Lung (tissue), 12 donors: Measurements from ENCODE around the gene TULP4. TPM values are rescaled to one million over a fixed set of nuclear protein-coding genes. Genes with fewer than 3 reads are reported as not detected.

Experiments
- ATAC-seq: fragments of 200-7000 bp; cut with Tn5 transposase; one replicate; pipeline ENCODE4 v1.9.1; 2020; ENCODE audit warnings: moderate number of reproducible peaks; ENCODE audit not compliant: insufficient read depth, low FRiP score
- DNase-seq, 3 donors: peaks; one replicate each; pipeline ENCODE4 v3.0.0-alpha.2; 2013 to 2017
- H3K27ac ChIP-seq, 2 donors: one replicate each; pipeline ENCODE4 v1.5.1; 2013; ENCODE audit warnings: mild to moderate bottlenecking in 2 of 2, moderate library complexity in 2 of 2, control low read depth in 1 of 2, inconsistent platforms in 1 of 2, low read depth in 1 of 2, low read length in 1 of 2
- H3K27me3 ChIP-seq, 3 donors: one replicate each; pipeline ENCODE4 v1.5.1; 2013; ENCODE audit warnings: low read length in 2 of 3; ENCODE audit not compliant: control insufficient read depth in 3 of 3, insufficient read depth in 3 of 3
- H3K36me3 ChIP-seq, 4 donors: one replicate each; pipeline ENCODE4 v1.5.1; 2013; ENCODE audit warnings: low read length in 4 of 4, mild to moderate bottlenecking in 1 of 4, moderate library complexity in 1 of 4; ENCODE audit not compliant: control insufficient read depth in 4 of 4, insufficient read depth in 4 of 4
- H3K4me1 ChIP-seq, 5 donors: one replicate each; pipeline ENCODE4 v1.5.1; 2013; ENCODE audit warnings: low read length in 5 of 5, mild to moderate bottlenecking in 2 of 5, moderate library complexity in 1 of 5; ENCODE audit not compliant: control insufficient read depth in 5 of 5, insufficient read depth in 5 of 5
- H3K4me3 ChIP-seq: one replicate; pipeline ENCODE4 v1.5.1; 2013; ENCODE audit warnings: mild to moderate bottlenecking, control low read depth, moderate library complexity
- H3K9ac ChIP-seq, 2 donors: one replicate each; pipeline ENCODE4 v1.5.1; 2013; ENCODE audit warnings: low read length in 2 of 2, control low read depth in 1 of 2; ENCODE audit not compliant: insufficient read depth in 1 of 2
- H3K9me3 ChIP-seq, 4 donors: one replicate each; pipeline ENCODE4 v1.5.1; 2013; ENCODE audit warnings: low read length in 3 of 4, mild to moderate bottlenecking in 1 of 4, moderate library complexity in 1 of 4; ENCODE audit not compliant: control insufficient read depth in 4 of 4, insufficient read depth in 3 of 4
- WGBS, 2 donors: extraction: QIAGEN DNeasy Blood & Tissue Kit; methylation state at CpG; one replicate each; pipeline ENCODE4 v1.1.7; 2013; 5-methylcytosine and 5-hydroxymethylcytosine counted together
- polyA plus RNA-seq, 2 donors: library from polyadenylated mRNA; stranded (reverse); fragments of 200-250 nt; gene quantifications; one replicate each; pipeline ENCODE4 v1.2.1, GENCODE V29; 2013
- total RNA-seq, 2 donors: library from RNA; depleted of rRNA in 1 of 2; stranded (reverse); fragments of >200 nt in 1 of 2; gene quantifications; one replicate each; pipeline ENCODE4 v1.2.1, GENCODE V29; 2014 to 2021
- TF ChIP-seq, protein P1 (sequence below): IDR thresholded peaks from 2 replicates; pipeline ENCODE4 v1.5.1; 2012; ENCODE audit warnings: mild to moderate bottlenecking; ENCODE audit errors: control extremely low read depth, extremely low read depth
- donor health status: control.
- donor health status: control.
- donor health status: Bipolar disorder and iron deficiency.
- donor health status: healthy.
- donor health status: DM: yes; HTN: yes; CAD: no.

Gene TULP4
- total and polyA plus RNA-seq, 4 donors, result 4.5 to 147 (median 39.2) TPM

DNA sequence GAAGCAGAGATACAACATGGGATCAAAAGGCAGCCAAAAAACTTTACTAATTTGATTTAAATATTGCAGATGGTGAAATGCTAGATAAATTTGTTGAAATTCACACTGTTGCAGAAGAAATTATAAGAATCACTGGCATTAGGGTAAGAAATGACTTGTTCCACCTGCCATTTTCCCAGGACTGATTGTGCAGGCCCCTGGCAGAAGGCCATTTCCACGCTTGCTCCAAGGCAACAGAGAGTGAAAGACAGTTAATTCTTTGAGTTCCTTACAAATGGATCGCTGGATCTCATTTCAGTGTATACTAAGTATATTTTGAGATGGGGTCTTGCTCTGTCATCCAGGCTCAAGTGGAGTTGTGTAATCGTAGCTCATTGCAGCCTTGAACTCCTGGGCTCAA lies 180.6 kb downstream of the TULP4 start:
- no peak overlapping the region for H3K27ac ChIP-seq
- TF ChIP-seq, protein P1, sequence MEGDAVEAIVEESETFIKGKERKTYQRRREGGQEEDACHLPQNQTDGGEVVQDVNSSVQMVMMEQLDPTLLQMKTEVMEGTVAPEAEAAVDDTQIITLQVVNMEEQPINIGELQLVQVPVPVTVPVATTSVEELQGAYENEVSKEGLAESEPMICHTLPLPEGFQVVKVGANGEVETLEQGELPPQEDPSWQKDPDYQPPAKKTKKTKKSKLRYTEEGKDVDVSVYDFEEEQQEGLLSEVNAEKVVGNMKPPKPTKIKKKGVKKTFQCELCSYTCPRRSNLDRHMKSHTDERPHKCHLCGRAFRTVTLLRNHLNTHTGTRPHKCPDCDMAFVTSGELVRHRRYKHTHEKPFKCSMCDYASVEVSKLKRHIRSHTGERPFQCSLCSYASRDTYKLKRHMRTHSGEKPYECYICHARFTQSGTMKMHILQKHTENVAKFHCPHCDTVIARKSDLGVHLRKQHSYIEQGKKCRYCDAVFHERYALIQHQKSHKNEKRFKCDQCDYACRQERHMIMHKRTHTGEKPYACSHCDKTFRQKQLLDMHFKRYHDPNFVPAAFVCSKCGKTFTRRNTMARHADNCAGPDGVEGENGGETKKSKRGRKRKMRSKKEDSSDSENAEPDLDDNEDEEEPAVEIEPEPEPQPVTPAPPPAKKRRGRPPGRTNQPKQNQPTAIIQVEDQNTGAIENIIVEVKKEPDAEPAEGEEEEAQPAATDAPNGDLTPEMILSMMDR, result no peak
- no peak overlapping the region for H3K9ac ChIP-seq
- no peaks in the 10 kb centered on the region for H3K27me3 ChIP-seq
- WGBS, 2 donors, result 98% methylated on average over 3 of the region's 3 CpGs
- no peaks in the 10 kb centered on the region for H3K4me1 ChIP-seq
- H3K36me3 ChIP-seq, result peaks cover 4 to 18% (median 12%) of the 10 kb centered on the region in 4 donors
- peaks cover 0 to 2% (median 0%) of the 10 kb centered on the region in 4 donors for H3K9me3 ChIP-seq
- no peak overlapping the region for H3K4me3 ChIP-seq
- DNase-seq (no peak), ATAC-seq (no peak)

DNA sequence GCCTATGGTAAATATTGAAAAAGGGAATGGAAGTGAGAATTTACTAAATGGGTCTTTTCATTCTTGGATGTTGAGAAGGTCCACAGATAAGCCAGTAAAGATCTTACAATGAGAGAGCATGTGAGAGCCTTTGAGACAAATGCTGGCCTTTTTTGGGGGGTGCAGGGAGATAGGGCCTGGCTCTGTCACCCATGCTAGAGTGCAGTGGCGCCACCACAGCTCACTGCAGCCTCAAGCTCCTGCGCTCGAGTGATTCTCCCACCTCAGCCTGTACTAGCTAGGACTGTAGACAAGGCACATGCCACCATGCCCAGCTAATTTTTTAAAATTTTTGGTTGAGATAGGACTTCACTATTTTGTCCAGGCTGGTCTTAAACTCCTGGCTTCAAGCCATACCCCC lies 184.4 kb downstream of the TULP4 start:
- H3K4me3 ChIP-seq, result no peak overlapping the region
- no peak overlapping the region for H3K9ac ChIP-seq
- H3K27me3 ChIP-seq, result no peaks in the 10 kb centered on the region
- TF ChIP-seq, protein P1, result no peak
- DNase-seq (peak in 1 of 3 donors; percentile 3), ATAC-seq (no peak)
- peaks cover 0 to 2% (median 0%) of the 10 kb centered on the region in 4 donors for H3K9me3 ChIP-seq
- H3K4me1 ChIP-seq, result no peaks in the 10 kb centered on the region
- no peak overlapping the region for H3K27ac ChIP-seq
- H3K36me3 ChIP-seq, result peaks cover 14 to 26% (median 21%) of the 10 kb centered on the region in 4 donors
- 92 to 97% methylated on average over 3 of the region's 3 CpGs for WGBS, 2 donors

DNA sequence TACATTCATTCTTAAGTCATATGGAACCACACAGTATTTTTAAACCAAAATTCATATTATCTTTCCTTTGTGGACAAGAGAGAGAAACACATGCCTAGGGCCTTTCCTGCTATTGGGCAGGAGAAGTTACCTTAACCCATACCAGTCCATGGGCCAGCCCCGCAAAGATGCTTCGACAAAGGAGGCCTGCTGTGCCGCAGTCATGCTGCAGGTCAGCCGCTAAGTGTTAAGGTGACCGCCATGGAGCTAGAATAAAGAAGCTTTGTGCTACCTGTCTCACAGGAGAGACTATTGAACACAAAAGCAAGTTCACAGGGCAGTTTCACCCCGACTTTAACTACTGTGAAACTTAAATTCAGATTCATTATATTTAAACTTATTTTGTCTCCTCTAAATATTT lies 185.4 kb downstream of the TULP4 start:
- H3K27ac ChIP-seq, result no peak overlapping the region
- H3K9ac ChIP-seq, result no peak overlapping the region
- H3K4me3 ChIP-seq, result no peak overlapping the region
- WGBS, 2 donors, result 94 to 96% methylated on average over 6 of the region's 6 CpGs
- ATAC-seq, result no peak
- DNase-seq, result no peak
- H3K9me3 ChIP-seq, result peaks cover 0 to 2% (median 0%) of the 10 kb centered on the region in 4 donors
- H3K27me3 ChIP-seq, result no peaks in the 10 kb centered on the region
- peaks cover 17 to 34% (median 21%) of the 10 kb centered on the region in 4 donors for H3K36me3 ChIP-seq
- TF ChIP-seq, protein P1, result no peak
- H3K4me1 ChIP-seq, result no peaks in the 10 kb centered on the region

DNA sequence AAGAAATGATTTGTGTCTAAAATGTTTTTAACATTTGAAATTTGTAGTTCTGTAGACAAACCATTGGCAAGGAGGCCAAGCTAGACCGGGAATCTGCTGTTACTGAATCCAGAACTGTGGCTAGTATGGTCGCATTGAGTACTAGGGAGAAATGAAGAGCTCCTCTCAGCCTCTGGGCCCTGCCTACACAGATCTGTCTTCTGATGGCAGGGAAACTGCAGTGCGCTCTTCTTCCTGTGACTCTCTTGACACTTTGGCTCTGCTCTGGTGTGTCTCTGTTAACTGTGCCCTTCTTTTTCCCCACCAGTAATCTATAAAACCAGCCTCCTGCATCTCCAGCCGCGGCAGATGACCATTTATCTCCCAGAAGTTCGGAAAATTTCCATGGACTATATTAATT lies 186.1 kb downstream of the TULP4 start:
- H3K4me1 ChIP-seq, result no peaks in the 10 kb centered on the region
- TF ChIP-seq, protein P1, result no peak
- peaks cover 0 to 2% (median 0%) of the 10 kb centered on the region in 4 donors for H3K9me3 ChIP-seq
- ATAC-seq, result no peak
- H3K27ac ChIP-seq, result no peak overlapping the region
- no peak overlapping the region for H3K9ac ChIP-seq
- WGBS, 2 donors, result 96 to 99% methylated on average over 6 of the region's 6 CpGs
- H3K36me3 ChIP-seq, result peaks cover 14 to 35% (median 19%) of the 10 kb centered on the region in 4 donors
- no peak overlapping the region for H3K4me3 ChIP-seq
- no peaks in the 10 kb centered on the region for H3K27me3 ChIP-seq
- DNase-seq, result no peak
